GM12801 (cell line): ENCODE data around the gene C8B.

ENCODE experiments used
- CTCF ChIP-seq: IDR thresholded peaks from one replicate; pipeline ENCODE4 v1.5.1; 2011; ENCODE audit warnings: control low read depth; ENCODE audit not compliant: insufficient read length; ENCODE audit errors: extremely low read depth

C8B gene

GRCh38 chr1:57003398-57004139 lies 37.8 kb upstream of the C8B start:
- TF ChIP-seq CTCF = no peak

GRCh38 chr1:56995414-56996100 lies 29.7 kb upstream of the C8B start:
- TF ChIP-seq CTCF = no peak

GRCh38 chr1:56993475-56993874 lies 27.7 kb upstream of the C8B start:
- no peak for TF ChIP-seq CTCF

GRCh38 chr1:56992318-56993125 lies 26.7 kb upstream of the C8B start:
- no peak for TF ChIP-seq CTCF

- no peak for TF ChIP-seq CTCF
Observed at GRCh38 chr1:56991576-56991975, 25.8 kb upstream of the C8B start.

- TF ChIP-seq CTCF = no peak
Observed at GRCh38 chr1:56986397-56986796, 20.6 kb upstream of the C8B start.

GRCh38 chr1:56985857-56986256 lies 20.0 kb upstream of the C8B start:
- no peak for TF ChIP-seq CTCF
